ENCODE results near the gene LY9.
"Not testable (repeated sequence)": the region's sequence is repeated elsewhere in the genome, so short reads cannot be mapped to it uniquely, and the experiment has no call there.

Gene LY9

DNA sequence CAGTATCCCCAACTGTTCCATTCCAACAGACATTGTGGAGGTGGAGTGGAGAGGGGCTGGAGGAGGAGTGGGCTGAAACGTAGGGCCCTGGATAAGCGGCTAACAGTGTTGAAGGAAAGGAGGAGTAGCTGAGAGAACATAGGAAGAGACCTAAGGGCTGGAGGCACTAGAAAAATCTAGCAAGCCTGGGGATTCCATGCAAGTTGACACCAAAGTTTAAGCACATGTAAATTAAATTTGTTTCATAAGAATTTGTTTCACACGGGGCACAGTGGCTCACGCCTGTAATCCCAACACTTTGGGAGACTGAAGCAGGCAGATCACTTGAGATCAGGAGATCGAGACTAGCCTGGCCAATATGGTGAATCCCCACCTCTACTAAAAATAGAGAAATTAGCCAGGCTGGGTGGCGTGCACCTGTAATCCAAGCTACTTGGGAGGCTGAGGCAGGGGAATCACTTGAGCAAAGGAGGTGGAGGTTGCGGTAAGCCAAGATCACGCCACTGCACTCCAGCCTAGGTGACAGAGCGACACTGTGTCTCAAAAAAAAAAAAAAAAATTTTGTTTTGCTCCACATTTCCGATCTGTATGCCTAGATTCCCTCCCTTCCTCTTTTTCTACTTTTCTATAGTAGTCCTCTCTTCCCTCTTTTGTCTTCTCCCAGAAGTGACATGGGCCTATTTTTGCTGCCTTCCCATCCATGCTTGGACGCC lies 67.2 kb downstream of the LY9 start:
- in situ Hi-C loops (cut with HindIII; ENCODE audit: low sequenced_read_pairs): no loop called here

DNA sequence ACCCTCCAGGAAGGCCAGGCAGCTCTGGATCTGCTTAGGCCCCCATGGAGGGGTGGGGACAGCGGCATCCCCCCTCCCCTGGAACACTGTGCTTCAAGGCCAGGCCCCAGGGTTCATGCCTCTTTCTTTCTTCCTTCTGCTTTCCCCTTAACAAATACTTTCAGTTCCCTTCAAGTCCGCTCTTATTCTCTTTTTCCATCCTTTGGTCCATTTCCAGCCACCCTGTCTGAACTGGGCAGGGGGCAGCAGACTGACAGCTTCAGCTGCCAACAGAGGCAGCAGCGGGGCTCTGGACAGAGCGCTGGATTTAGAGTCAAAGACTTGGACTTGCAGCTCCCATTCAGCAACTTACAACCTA lies 67.8 kb downstream of the LY9 start:
- in situ Hi-C loops (cut with HindIII; ENCODE audit: low sequenced_read_pairs): no loop called here

DNA sequence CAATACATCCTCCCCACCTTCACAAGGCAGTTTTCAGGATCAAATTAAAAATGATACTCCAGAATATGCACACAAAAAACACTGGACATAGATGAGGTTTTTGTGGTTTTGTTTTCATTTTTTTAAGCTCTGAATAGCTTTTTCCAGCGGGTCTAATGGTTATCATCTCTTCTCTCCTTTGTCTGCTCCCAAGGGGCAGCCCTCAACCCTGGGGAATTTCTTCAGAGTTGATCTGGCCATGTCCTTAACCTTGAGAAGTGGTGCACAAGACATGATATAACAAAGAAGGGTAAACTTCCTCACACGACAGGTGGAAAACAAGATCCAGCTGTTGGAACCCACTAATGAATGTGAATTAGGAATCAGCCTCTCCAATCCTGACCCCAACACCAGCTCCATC lies 68.2 kb downstream of the LY9 start:
- in situ Hi-C loops (cut with HindIII; ENCODE audit: low sequenced_read_pairs): no loop called here

DNA sequence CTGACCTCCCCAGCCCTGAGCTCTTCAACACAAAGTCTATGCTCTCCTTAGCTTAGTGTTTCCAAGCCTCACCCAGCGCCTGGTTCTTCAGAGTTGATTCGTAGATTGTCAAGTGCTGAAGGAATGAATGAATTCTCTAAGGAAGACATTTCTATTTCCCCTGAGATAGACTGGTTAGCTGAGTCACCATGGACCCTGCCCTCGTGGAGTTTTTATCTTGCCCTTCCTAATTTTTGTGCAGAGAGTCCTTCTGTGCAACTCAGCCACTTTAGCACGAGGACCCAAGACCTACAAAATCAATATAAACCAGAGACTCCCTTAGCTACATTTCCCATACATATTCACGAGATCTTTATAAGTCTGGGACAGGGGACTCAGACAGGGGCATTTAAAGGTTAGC lies 69.4 kb downstream of the LY9 start:
- in situ Hi-C loops (cut with HindIII; ENCODE audit: low sequenced_read_pairs): no loop called here

DNA sequence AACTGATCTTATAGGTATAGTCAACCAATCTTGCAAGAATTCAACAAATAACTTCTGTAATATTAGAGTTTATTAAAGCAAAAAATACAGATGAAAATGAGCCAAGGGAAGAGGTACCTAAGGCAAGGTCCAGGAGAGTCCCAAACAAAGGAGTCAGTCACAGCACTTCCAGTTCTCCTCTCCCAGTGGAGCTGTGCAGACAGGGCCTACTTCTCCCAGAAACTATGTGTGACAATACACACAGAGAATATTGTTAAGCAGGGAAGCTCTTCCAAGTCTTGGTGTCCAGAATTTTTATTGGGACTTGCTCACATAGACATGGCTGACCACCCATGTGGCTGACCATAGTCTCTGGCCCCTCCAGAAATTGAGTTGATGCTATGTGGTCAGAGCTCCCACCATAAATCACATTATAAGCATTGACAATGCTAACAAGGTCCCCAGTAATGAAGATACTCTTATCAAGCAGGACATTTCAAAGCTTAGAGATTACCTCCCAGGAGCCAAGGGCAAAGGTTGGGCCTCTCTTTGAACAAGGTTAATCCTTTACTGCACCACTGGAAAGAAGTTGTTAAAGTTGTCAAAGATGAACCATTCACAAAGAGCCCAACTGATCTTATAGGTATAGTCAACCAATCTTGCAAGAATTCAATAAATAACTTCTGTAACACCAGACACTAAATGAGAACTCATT lies 70.2 kb downstream of the LY9 start:
- in situ Hi-C loops (cut with HindIII; ENCODE audit: low sequenced_read_pairs): no loop called here

DNA sequence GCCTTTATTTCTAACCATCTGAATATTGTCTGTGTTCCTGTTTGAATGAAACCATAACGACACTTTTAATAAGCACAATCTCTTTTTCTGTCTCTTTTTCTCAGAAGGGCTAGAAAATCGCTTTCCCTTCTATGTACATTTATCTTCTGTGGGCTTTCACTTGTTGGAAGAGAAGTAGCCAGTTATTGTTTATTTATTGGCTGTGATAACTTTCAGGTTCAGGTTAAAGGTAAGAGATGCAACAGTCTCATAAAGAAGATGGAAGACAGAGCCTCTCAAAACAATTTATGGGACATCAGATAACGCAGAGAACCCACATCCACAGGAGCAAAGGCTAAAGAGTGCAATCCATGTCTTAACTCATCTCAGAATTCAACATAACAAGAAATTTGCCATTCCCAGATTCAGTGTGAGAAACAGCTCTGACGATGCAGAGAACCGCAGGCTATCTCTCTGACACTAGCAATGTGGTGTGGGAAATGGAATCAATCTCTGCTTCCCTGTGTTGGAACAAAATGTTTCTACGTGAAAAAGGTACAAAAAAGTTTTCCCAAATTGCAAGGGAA lies 70.8 kb downstream of the LY9 start:
- in situ Hi-C loops (cut with HindIII; ENCODE audit: low sequenced_read_pairs): no loop called here

DNA sequence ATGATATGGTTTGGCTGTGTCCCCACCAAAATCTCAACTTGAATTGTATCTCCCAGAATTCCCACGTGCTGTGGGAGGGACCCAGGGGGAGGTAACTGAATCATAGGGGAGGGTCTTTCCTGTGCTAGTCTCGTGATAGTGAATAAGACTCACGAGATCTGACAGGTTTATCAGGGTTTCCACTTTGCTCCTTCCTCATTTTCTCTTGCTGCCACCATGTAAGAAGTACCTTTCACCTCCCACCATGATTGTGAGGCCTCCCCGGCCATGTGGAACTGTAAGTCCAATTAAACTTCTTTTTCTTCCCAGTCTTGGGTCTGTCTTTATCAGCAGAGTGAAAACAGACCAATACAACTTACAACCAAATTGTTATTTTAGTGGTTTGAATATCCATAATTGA lies 71.7 kb downstream of the LY9 start:
- in situ Hi-C loops (cut with HindIII; ENCODE audit: low sequenced_read_pairs): not testable (repeated sequence)

DNA sequence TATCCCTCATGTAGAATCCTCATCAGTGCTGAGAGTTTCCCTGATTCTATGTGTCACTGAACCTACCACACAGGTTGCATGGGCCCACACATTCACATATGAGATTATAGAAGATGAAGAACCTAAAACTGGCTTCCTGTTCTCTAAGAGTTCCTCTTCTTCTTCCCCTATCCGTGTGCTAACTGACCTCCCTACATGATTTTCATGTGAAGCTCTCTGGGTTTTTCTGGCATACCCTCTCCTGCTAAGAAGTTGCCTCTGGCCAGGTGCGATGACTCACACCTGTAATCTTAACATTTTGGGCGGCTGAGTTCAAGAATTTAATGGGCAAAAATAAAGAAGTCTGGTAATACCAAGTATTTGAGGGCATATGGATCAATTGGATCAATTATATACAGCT lies 72.2 kb downstream of the LY9 start:
- in situ Hi-C loops (cut with HindIII; ENCODE audit: low sequenced_read_pairs): no loop called here

DNA sequence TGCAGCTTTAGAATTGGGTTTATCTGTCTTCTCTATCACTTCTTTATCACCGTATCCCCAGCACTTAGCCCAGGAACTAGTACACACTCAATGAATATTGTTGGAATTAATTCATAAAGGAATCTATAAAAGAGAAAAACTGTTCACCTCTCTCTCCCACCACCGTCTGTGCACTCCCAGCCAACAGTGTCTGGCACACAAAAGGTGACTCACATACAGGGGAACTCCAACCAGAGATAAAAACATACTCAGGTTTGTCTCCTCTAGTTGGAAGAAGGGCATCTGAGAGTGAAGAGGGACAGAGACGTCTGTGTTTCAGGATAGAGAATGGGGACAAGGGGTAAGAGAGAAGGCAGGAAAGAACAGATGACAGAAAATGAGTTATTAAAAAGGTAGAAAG lies 79.0 kb downstream of the LY9 start:
- in situ Hi-C loops (cut with HindIII; ENCODE audit: low sequenced_read_pairs): no loop called here

DNA sequence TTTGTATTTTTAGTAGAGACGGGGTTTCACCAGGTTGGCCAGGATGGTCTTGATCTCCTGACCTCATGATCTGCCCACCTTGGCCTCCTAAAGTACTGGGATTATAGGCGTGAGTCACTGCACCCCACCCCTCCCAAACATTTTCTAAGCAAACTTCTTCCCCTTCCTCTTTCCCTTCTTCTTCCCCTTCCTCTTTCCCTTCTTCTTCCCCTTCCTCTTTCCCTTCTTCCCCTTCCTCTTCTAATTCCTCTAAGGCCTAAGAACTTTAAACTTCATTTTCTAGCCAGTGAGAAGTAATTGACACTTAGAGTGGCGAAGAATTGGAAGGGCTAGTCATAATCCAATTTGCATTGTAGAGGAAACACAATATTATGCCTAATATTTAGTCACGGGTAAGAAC lies 79.6 kb downstream of the LY9 start:
- in situ Hi-C loops (cut with HindIII; ENCODE audit: low sequenced_read_pairs): not testable (repeated sequence)

DNA sequence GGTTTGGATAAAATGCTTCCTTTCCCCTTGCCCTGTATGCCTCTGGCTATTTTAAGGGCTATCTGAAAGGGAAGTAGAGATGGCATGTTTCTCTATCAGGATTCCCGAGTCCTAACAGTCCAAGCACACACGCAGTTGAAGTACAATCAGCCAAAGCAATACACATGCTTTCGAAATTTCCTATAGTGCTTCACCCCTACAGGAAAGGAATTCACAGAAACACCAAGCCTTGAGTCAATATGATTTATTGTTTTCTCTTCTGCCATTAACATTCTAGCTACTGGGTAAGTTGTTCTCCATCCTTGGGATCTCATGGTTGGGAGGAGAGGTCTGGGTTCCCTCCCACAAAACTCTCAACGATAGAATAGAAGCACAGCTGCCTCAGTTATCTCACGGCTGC lies 80.3 kb downstream of the LY9 start:
- in situ Hi-C loops (cut with HindIII; ENCODE audit: low sequenced_read_pairs): no loop called here

DNA sequence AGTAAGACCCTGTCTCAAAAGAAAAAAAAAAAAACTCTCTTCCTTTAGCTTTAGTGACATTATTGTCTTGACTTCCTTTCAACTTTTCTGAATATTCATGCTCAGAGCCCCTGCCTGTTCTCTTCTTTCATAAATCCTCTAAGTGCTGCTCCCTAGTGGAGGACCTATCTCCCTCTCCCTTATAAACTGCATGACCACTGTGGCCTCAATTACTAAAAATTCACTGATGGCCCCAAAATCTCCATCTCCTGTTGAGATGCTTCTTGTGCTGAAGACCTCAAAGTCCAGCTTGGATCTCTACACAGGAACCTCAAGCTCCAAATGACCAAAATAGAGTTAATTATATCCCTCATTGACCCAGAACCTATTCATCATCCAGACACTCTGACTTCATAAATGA lies 81.2 kb downstream of the LY9 start:
- in situ Hi-C loops (cut with HindIII; ENCODE audit: low sequenced_read_pairs): no loop called here
